SKM-1 (cell line): Measurements from ENCODE around the gene NAPSA.
"Not testable (repeated sequence)": the region's sequence is repeated elsewhere in the genome, so short reads cannot be mapped to it uniquely, and the experiment has no call there.

Source experiments
- DNase-seq: peaks from one replicate; lab custom pipeline; 2025; ENCODE audit not compliant: unreplicated experiment; lab: John Stamatoyannopoulos, UW

The NAPSA gene

DNA sequence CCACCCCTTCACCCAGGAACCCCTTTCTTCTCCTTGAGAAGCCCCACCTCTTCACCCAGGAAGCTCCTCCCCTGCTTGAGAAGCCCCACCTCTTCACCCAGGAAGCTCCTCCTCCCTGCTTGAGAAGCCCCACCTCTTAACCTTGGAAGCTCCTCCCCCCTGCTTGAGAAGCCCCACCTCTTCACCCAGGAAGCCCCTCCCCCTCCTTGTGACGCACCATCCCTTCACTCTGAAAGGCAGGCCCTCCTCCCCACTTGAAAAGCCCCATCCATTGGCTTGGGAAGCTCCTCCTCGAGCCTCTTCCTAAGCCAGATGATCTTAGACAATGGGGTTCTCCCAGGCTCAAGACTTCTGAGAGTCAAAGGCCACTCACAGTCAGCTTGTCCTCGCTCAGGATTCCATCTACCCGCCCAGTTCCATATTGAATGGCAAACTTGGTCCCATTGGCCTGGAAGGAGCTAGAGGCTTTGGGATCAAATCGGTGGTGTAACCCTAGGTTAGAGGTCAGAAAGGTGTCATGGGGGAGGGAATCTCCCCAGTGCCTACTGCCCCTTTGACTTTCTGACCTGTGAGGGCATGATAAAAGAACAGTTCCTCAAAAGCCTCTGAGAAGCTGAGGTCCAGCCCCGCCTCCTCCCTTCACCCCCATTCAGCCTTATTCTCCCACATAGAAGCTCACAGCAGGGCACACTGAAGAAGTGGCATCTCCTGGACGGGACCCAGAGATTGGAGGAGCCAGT, 4.0 kb downstream of the NAPSA start:
- no peak for DNase-seq

DNA sequence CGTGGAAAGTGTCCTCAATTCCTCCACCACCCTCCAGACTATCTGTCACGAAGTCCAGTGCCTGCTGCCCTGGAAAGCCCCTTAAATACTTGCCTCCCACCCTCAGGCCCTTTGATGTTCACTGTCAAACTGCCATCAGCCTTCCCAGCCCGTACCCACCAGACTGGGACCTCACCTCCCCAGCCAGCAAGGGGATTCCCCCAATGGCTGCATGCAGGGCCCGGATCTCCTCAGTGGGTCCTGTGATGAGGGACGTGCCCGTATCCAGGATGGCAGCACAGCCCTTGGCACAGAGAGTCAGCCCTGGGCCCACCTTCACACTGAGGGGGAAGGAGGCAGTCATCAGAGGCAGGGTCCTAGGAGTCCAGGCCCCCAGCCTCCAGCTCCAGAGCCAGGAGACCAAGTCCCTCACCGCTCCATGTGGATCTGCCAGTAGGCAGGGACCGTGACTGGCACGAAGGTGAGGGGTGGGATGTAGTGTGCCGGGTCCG, 6.1 kb downstream of the NAPSA start:
- no peak for DNase-seq

DNA sequence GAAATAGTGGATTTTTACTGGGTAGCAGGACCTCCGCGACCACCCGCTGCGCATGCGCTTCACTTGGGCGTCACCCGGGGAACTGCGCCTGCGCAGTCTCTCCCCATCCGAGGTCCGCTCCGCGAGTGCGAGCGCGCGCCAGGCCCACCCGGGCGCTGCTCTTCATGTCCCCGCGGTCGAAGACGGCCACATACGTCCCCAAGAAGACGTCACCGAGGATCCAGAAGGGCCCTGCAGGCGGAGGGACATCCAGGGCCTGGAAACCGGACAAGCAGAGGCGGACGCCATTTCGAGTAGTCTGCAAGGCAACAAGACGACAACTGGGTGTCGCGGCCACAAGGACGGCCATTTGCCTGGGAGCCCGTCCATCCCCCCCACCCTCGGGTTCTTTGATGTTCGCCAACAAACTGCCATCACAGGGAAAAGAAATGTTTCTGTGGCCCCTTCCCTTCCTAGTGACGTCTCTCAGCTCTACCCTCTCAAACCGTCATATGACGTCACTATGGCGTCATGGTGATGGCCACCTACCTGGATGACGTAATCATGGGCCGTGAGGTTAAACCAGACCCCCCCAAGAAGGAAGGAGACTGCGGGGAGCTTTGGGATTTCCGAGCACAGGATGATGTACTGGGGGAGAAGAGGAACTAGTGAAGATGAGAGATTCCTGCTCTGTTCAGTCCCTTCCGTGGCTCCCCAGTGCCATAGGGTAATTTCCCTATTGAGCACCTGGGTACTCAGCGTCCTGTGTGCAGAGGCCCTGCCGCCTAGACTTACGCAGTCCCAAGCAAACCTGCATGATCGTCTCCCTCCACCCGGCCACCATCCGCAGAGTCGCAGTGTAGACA, 6.7 kb downstream of the NAPSA start:
- no peak for DNase-seq

DNA sequence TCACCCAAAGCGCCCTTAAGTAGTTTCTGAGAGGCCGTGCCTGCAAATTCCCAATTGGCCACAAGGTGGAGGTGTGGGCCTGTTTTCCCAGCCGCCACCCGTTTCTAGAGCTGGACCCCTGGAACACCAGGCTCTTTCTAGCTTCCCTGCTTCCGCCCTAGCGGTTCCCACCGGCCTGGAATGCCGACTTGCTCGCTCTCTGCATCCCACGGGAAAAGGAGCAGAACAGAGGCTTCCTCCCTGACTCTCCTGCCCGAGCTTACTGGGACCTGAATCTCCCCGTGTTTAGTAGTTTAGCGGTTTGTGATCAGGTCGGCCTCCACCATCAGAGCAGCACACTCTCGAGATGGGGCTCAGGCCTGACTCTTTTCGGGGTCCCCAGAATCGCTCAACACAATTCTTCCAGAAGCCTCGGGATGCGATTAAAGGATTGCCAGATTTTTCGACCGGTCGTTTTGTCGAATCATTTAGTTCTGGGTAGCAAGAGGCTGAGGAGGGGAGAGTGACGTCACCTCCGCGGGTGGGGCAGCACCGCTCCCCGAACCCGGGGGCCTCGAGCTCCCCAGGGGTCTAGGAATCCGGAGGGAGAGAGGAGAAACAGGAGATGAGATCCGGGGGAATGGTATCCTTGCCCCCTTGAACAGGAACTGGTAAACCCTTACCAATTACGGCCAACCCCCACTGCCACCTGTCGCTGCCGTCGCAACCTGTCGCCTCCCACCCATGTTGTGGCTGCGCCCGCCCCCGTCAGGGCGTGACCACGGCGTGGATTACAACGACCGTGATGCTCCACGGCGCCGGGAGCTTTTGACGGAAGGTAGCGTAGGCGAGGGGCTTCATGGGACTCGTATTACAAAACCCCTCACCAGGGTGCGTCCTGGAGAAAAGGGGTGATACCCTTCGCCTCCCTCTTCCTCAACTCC, 8.0 kb downstream of the NAPSA start:
- no peak for DNase-seq

DNA sequence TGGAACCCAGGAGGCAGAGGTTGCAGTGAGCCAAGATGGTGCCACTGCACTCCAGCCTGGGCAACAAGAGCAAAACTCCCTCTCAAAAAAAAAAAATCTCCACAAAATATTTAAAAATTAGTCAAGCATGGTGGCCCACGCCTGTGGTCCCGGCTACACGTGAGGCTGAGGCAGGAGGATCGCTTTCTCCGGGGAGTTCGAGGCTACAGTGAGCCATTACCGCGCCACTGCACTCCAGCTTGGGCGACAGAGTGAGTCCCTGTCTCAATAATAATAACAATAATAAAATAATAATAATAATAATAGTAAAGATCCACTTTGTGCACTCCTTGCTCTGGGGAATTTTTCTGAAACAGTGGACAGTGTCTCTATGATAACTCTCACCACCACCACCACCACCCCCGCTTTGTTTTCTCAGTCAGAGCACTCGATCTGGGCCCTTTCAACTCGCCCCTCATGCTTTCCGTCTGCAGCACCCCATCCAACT, 8.7 kb downstream of the NAPSA start:
- no peak for DNase-seq

DNA sequence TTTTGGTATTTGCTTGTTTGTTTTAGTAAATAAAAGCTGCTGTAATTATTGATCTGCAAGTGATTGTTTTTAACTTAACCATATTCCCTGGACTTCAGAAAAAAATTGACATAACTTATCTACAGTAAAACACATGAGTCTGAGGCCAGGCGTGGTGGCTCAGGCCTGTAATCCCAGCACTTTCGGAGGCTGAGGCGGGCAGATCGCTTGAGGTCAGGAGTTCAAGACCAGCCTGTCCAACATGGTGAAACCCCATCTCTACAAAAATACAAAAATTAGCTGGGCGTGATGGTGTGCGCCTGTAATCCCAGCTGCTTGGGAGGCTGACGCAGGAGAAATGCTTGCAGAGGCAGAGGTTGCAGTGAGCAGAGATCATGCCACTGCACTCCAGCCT, 12.0 kb downstream of the NAPSA start:
- DNase-seq, result not testable (repeated sequence)

DNA sequence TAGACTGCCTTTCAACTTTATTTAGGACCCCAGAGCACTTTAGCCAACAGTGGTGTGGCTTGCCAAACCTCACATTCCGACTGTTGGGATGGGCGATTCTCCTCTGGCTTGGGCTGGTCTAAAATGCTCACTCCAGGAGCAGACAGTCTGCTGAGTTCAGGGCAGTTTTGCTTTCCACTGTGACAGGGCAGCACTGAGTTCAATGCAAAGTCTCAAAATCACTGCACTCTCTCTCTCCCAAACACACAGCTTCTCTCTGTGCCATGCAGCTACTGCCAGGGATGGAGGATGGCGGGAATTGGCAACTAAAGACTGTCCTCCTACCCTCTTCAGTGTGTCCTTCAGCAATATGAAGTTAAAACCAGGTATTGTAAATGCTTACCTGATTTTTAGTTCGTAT, 13.2 kb downstream of the NAPSA start:
- no peak for DNase-seq

DNA sequence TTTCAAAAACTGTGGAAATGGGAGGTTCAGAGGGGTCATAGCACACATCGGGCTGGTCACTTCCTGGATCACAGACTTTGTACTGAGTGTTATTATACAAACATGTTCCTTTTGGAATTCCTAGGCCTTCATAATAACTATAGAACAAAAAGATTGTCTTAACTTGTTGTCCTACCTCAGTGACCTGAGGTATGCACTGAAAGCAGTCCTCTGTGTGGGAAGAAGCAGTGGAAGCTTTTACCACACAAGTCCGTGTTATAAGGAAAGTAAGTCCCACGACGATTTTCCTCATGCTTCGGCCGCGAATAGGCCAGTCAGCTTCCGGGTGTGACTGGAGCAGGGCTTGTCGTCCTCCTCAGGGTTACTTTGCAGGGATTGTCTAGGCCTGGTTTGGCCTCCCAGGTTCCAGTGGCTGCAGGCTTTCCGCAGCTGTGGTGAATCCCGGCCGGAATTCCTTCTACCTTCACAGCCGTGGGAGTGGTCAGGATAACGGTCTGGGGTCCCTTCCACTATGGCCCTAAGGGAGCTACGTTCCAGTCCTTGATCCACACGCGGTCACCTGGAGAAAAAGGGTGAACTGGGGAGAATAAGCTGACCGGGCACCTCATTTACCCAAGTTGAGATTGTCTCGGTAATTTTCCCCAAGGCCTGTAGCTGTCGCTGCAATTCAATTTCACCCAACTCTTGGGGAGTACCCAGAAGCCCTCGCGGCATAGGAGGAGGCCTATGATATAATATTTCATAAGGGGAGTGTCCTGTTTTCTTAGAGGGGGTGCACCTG, 16.0 kb downstream of the NAPSA start:
- DNase-seq, result no peak

DNA sequence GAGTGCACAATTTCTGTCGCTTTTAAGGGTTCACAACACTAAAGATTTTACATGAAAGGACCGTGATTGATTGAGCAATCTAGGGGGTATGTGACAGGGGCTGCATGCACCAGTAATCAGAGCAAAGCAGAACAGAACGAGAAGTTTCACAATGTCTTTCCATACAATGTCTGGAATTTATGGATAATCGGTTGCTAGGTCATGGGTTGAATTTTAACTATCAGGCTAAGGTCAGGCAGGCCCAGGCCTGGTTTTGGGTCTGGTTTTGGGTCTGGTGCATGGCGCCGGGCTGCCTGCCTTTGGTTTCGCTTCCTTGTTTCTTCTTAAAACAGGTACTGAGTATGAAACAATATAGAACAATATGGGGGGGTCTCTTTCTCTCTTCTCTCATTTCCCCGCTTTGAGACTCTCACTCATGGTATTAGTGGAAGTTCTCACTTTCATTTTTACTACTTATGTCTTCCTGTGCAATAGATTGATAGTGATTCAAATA, 18.3 kb downstream of the NAPSA start:
- DNase-seq, result not testable (repeated sequence)

DNA sequence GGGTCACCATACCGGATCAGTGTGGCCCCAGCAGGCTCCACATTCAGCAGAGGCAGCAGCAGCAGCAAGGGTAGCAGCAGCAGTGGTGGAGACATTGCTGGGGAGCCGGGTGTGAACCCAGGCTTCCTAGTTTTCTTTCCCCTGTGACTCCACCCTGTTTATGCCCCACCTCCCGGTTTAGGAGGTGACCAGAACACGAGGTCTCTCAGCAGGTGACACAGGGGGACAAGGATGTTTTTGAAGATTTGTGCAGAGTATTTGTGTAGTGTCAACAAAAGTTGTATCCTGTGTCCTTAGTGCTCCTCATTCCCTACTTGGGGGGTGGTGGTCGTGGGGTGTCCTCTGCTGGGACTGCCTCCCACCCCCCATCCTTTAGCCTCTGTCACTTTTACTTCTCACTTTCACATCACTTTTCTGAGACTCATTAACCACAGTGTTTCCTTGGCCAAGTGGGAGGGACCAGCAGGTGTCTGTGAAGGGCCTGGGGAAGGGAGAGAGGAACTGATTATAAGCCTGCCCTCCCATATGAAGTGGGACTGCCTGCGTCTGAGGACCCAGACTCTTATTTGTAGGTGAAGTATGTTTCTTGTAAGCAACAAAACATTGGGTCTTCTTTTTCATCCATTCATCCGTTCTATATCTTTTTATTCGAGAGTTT, 20.6 kb downstream of the NAPSA start:
- no peak for DNase-seq

DNA sequence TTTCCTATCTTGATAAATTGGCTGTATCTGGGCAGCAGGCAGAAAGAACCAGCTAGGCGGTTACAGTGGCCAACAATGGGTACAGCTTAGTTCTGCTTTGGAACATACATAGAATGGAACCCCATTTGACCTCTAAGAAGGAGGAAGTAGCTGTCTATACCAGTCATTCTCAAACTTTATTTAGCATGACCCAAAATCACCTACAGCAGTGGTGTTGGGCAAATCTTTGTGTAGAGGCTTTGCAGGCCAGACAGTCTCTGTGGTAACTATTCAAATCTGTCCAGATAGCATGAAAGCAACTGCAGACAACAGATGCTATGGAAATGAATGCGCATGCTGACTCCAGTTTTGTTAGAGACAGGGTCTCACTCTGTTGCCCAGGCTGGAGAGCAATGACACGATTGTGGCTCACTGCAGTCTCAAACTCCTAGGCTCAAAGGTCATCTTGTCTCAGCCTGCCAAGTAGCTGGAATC, 24.3 kb downstream of the NAPSA start:
- peak; percentile 50 for DNase-seq

DNA sequence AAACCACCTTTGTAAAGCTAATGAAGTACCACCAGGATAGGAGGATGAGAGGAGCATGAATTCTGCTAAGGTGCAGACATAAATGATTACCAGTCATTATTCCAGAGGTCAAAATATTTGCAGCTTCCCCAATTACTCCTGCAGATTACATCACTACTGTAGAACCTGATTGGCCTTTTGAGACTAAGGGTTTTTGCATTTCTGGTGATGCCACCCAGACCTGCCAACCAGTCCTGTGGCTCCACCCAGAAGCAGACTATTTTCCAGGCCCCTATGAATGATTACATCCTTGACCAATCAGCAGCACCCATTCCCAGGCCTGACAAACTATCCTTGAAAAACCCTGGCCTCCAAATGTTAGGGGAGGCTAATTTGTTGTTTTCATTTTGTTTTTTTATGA, 25.1 kb downstream of the NAPSA start:
- no peak for DNase-seq

DNA sequence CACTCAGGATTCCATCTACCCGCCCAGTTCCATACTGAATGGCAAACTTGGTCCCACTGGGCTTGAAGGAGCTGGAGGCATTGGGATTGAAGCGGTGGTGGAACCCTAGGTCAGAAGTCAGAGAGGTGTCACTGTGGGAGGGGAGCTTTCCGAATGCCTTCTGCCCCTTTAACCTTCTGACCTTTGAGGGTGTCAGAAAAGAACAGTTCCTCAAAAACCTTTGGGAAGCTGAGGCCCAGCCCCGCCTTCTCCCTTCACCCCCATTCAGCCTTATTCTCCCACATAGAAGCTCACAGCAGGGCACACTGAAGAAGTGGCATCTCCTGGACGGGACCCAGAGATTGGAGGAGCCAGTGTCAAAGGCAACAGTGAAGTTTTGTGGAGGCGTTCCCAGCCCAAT, 28.4 kb downstream of the NAPSA start:
- not testable (repeated sequence) for DNase-seq

DNA sequence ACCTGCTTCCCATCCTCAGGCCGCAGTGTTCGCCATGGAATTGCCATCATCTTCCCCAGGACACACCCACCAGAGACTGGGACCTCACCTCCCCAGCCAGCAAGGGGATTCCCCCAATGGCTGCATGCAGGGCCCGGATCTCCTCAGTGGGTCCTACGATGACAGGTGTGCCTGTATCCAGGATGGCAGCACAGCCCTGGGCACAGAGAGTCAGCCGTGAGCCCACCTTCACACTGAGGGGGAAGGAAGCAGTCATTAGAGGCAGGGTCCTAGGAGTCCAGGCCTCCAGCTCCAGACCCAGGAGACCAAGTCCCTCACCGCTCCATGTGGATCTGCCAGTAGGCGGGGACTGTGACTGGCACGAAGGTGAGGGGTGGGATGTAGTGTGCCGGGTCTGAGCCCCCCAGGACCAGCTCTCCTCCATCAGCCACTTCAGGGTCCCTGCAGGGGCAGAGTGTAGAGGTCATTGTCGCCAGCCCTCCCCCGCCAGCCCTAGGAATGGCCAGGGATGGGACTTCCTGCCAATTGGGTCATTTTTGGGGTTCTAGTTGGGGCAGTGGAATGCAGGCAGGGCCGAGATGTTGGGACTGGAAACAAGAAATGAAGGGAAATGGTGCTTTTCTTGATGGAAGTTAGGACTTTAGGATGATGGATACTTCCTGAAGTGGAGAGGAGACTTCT, 30.6 kb downstream of the NAPSA start:
- no peak for DNase-seq

DNA sequence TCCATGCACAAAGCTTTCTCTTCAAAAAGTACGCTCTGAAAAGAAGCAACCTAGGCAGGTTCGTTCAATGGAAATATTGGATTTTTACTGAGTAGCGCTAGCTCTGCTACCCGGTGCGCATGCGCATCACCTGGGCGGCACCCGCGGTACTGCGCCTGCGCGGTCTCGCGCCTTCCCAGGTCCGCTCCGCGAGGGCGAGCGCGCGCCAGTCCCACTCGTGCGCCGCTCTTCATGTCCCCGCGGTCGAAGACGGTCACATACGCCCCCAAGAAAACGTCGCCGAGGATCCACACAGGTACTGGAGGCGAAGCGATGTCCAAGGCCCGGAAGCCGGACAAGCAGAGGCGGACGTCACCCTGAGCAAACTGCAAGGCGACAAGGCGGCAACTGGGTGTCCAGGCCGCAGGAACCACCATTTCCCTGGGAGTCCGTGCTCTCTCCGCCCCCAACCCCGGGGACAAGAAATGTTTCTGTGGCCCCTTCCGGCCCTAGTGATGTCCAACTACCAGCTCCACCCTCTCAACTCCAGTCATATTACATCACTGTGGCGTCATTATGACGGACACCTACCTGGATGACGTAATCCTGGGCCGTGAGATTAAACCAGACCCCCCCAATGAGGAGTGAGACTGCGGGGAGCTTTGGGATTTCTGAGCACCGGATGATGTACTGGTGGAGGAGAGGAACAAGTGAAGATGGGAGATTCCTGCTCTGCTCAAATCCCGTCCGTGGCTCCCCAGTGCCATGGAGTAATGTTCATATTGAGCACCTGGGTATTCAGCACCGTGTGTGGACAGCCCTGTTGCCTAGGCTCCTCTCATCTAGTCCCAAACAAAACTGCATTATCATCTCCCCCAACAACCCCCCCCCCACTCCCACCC, 31.5 kb downstream of the NAPSA start:
- no peak for DNase-seq

DNA sequence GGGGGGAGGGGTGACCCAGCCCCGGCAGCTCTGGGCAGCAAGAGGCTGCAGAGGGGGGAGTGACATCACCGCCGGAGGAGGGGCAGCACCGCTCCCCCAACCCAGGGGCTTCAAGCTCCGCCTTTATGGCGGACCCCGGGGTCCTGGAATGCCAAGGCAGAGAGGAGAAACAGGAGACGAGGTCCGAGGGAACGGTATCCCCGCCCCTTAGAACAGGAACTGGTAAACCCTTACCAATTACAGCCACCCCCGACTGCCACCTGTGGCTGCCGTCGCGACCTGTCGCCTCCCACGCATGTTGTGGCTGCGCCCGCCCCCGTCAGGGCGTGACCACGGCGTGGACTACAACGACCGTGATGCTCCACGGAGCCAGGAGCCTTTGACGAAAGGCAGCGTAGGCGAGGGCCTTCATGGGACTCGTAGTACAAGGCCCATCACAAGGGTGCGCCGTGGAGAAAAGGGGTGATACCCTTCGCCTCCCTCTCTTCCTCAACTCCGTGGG, 32.2 kb downstream of the NAPSA start:
- peak; percentile 47 for DNase-seq

DNA sequence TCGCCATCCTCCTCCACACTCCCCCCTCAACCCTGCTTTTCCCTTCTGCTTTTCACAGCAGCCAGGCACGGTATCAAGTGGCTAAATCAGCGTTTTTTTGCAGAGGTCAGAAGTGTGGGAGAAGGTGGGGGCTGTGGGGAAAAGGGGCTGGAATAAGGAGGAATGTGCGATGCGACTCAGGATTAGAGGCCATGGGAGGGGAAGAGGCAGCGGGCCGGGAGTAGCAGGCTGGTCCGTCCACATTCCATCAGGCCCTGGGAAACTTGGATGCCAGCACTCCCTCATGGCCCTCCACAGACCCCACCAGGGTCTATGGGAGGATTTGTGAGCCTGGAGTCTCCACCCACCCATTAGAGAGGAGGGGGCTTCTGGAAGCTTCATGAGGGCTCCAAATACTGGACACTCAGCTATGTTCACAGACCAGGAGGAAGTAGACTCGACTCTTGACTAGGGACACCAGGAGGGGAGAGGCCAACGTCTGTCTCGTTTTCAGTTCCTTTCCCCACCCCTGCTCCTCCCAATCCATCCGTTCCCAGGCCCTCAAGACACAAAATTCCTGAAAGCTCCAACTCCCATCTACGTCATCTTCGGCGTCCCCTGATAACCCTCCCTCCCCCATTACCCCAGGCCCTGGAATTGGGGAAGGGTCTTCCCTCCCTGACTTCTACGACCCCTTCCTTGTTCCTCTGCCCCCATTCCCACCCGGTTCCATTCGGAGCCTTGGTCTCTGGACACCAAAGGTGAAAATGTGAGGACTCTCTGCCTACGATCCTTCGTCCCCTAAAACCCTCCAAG, 33.0 kb downstream of the NAPSA start:
- DNase-seq, result no peak
